Measurements from ENCODE around the gene STK32C.

GRCh38 chr10:132229834-132230556 lies 77.8 kb downstream of the STK32C start:
- no peak for TF ChIP-seq CTCF (conservative IDR thresholded peaks at IDR 0.05; ENCODE audit: low read depth, low read length)
- no peak for TF ChIP-seq EZH2 (IDR thresholded peaks at IDR 0.05; ENCODE audit: borderline replicate concordance, low read depth, low read length, poor library complexity, severe bottlenecking)

All from A673 (cell line).